Stromal cell of bone marrow (primary cell): ENCODE measurements around the gene ZNF428.
"Not testable (repeated sequence)": the region's sequence is repeated elsewhere in the genome, so short reads cannot be mapped to it uniquely, and the experiment has no call there.

ENCODE experiments used
- DNase-seq: peaks from one replicate; pipeline ENCODE4 v3.0.0-alpha.2; 2012; ENCODE audit warnings: low read depth

The ZNF428 gene

DNA sequence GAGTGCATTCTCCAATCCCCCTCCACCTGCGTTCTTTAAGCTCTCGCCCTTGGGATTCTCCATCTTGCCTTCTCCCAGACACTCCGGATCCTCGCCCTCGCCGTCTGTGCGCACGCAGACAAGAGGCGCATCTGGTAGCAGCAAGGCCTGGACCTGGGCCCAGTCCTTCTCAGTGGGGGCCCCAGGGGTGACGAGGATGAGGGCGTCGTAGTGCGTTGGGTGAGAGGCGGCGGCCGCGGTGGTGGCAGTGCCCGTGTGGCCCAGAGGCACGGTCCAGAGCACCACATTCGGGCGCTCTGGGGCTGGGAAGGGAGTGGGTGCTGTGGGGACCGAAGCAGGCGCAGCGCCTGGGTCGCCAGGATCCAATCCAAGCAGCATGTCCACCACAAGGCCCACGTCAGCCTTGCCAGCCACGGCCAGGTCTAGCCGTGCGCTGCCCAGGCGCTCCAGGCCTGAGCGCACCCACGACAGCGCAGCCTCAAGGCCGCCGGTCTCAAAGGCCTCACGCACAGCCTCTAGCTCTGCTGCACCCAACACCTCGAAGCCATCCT, 26.6 kb downstream of the ZNF428 start:
- no peak for DNase-seq

DNA sequence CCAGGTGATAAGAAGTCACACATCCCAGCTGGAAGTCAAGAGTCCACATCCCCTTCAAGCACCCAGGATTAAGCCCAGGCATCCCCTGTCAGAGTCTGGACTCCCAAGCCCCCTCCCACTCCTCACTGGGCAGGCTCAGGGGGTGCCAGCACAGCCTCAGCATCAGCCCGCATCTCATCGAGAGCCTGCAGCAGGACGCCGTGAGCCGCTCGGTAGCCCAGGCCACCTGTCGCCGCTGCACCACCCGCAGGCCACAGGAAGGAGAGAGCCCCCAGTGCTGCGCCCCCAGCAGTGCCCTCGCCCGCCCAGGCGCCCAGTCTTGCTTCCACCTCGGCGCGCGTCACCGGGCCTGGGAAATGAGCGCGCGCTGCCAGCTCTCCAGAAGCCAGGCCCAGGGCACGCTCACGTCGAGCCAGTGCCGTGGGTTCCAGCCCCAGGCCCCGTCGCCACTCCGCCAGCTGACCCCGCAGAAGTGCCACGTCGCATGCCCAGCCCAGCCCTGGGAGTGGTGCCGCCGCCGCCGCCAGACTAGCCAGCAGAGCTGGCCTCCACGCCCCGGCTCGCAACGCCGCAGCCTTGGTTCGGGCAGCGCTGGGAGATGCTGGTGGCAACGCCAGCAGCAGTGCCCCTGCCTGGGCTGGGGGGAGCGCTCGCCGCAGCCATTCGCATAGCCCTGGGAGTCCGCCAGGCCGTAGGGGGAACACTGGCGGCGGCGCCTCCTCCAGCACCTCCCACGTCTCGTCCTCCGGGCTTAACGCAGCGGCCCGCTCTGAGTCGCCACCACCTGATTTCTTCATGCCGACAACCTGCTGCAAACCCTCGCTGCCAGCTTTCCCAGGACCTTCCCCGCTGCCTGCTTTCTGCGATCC, 27.3 kb downstream of the ZNF428 start:
- DNase-seq, result no peak

DNA sequence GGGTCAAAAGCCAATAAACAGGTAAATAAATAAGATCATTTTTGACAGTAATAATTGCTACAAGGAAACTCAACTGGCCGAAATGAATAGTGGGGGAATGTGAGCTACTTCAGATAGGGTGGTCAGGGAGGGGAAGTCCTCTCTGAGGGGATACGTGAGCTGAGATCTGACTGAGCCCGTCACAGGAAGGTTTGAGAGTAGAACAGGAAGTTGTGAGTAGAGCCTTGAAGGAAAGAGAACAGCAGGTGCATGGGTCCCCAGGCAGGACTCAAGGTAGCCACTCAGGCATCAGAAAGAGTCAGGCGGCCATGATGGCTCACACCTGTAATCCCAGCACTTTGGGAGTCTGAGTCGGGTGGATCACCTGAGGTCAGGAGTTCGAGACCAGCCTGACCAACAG, 29.8 kb downstream of the ZNF428 start:
- no peak for DNase-seq

DNA sequence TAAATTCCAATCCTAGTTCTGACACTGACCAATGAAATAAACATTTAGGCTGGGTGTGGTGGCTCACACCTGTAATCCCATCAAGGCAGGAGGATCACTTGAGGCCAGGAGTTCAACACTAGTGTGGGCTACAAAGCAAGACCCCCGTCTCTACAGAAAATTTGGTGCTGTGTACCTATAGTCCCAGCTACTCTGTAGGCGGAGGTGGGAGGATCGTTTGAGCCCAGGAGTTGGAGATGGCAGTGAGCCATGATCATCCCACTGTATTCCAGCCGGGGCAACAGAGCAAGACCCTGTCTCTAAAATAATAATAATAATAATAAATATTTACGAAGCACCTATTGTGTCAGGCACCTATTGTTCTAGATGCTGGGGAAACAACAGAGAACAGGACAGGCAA, 30.2 kb downstream of the ZNF428 start:
- no peak for DNase-seq

DNA sequence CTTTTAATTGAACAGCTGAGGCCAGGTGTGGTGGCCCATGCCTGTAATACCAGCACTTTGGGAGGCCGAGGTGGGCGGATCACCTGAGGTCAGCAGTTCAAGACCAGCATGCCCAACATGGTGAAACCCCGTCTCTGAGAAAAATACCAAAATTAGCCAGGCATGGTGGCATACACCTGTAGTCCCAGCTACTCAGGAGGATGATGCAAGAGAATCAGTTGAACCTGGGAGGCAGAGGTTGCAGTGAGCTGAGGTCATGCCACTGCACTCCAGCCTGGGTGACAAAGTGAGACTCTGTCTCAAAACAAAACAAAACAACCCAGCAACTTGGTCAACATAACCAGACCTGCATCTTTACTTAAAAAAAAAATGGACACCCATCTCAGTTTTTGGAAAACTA, 32.4 kb downstream of the ZNF428 start:
- DNase-seq, result not testable (repeated sequence)

DNA sequence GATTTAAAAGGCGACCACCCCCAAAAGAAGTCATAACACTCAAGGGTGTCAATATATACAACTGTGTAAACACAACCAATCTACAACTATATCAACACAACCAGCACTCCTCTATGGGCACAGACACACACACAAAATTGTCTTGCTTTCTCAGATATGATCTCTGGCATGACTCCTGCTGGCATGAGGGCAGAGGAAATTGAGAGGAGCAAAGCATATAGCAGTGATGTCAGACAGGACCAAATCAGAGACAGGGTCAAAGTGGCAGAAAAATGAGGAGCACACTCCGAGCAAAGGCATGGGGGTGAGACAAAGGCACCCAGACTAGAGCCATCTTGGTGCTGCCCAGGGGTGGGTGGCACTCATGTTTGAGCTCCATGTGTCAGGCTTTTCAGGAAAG, 33.1 kb downstream of the ZNF428 start:
- DNase-seq, result no peak

DNA sequence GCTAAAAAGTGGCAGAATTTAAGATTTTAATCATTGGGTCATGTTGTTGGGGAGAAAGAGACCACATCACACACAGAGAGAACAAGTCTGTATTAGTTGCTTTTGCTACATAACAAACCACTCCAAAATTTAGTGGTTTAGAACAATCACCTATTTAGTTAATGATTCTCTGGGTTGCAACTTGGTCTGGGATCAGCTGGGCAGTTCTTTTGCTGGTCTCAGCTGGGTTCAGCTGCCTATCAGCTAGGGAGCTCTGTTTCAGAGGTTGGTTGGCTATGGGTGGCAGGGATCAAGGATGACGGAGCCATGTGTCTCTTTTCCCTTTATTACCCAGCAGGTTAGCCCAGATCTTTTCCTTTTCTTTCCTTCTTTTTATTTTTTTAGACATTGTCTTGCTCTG, 34.9 kb downstream of the ZNF428 start:
- DNase-seq, result no peak

DNA sequence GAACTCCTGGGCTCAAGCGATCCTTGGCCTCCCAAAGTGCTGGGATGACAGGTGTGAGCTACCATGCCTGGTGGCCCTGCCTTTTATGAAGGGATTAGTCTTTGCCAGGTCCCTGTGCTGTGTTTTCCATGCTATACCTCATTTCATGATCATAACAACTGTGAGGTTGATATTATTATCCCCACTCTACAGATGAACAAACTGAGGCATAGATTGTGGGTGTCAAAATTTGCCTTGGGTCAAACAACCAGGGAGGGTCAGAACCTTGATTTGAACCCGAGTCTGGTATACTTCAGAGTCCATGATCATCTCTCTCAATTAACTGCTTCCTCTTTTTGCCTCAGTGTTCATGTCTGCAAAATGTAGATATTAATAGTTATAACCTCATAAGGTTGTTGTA, 36.9 kb downstream of the ZNF428 start:
- no peak for DNase-seq

DNA sequence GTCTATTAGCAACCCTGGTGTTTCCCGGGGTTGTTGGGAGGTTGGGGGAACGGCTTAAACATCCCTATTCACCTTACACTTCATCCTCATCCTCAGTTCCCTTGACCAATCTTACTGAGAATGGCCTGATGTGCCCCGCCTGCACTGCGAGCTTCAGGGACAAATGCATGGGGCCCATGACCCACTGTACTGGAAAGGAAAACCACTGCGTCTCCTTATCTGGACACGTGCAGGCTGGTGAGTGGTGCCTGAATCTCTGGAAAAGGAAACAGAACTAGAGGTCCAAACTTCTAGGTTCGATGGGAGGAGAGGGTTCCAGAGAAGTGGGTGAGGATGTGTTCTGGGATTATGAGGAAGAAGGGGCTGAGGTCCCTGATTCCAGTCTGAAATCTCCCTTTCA, 38.0 kb downstream of the ZNF428 start:
- no peak for DNase-seq

DNA sequence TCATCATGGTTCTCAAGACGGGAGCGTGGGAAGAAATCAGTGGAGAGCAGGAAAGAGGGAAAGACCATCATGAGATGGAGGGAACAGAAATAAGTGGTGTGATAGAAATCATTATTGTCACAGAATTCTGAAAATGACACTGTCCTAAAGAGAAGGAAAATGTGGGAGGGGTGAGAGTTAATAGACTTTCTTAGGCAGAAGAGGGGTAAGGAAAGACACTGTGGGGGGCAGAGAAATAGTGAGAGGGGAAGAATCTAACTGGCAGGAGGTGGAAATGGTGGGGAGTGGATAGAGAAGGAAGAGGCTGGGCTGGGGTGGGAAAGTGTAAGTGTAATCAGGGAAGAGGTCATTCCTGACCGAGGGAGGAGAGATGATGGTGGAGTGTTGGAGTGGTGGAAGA, 40.6 kb downstream of the ZNF428 start:
- no peak for DNase-seq

DNA sequence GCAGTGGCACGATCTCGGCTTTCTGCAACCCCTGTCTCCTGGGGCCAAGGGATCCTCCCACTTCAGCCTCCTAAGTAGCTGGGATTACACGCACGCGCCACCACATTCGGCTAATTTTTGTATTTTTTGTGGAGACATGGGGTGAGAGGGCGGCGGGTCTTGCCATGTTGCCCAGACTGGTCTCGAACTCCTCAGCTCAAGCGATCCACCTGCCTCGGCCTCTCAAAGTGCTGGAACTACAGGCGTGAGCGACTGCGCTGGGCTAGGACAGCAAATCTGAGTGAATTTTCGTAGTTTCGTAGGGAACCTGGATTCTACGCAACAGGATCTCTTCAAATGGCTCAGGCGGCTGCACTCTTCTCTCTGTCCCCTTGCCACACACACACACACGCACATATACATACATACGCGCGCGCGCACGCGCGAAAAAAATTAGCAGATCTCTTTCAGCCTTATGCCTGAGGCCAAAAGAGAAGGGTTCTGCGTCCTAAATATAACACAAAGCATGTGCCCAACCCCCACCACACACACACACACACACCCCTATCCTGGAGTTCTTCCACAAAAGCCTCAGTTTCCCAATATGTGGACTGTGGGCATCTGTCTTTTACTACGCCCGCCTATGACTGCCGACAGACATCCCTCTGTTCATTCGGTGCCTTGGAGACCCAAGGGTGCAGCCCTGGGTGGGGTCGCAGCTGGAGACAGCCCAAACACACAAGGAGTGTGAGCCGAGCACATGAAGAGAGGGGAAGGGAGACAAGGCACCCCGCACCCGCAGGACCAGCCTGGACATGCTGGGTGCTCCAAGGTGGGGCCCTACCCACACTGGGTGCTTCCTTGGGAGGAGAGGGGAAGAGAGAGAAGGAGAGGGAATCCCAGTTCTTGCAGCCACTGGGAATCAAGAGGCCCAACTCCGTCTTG, 43.2 kb downstream of the ZNF428 start:
- no peak for DNase-seq

DNA sequence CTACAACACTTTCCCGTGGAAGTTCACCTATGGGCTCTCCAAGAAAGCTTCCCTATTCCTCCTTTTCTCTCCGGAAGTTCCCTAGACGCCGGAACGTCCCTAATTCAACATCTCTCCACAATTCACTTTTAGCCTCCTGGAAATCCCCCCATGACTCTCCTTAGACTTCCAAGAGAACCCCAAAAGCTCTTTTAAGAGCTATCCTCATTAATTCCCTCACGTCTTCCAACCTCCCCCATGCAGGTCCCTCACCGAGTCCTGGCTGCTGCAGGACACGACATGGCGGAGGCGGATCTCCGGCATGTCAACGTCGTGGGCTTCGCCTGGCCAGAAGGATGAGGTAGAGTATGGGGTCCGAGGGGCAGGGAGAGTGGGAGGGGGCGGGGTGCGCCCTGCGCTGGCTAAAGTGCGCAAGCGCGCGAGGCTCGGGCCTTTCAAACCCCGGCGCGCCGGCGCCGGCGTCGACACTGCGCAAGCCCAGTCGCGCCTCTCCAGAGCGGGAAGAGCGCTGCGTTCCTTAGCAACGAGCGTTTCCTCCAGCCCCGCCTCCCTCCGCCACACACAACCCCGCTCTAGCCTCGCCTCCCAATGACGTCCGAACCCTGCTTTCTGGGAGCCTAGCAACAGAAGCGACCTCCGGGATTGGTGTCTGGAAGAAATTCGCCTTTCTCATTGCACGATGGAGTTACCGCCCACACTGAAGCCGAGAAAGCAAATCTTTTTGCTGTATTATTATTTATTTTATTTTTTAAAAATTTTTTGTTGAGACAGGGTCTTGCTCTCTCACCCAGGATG, 44.1 kb downstream of the ZNF428 start, which contains the start of the genes PINLYP and XRCC1:
PINLYP (plus strand) TSS at position 646 of the 795 bp plus-strand sequence. CDS start 1,391 bp downstream, outside the sequence.
XRCC1 (minus strand) TSS at position 372 of the 795 bp plus-strand sequence; CDS start at position 303, 69 bp downstream.
- peak; percentile 99 for DNase-seq

DNA sequence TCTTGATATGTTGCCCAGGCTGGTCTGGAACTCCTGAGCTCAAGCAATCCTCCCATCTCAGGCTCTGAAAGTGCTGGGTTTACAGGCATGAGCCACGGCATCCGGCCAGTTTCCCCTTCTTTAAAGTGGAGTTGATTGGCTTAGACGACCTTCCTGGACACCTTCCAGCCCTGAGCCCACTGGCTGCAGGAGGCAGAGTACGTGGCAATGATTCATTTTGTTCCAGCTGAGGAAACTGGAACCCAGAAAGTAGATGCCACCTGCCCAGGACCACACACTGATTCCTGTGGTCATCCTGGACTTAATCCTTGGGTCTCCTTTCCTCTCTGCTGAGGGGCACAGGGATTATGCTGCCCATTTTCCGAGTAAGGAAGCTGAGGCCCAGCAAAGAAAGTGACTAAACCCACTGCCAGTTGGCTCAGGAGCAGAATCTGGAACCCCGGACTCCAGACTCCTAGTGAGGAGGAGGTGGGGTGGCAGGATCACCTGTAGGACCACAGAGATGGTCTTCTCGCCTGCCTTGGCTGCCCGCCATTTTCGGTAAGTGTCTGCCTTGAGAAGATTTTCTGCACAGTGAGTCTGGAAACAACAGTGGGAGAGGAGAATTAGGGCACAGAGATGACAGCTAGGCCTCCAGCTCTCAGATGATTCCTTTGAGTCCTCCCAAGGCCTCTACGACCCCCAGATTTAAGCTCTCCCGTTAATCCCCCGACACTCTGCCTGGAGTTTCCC, 44.8 kb downstream of the ZNF428 start:
- DNase-seq, result no peak

DNA sequence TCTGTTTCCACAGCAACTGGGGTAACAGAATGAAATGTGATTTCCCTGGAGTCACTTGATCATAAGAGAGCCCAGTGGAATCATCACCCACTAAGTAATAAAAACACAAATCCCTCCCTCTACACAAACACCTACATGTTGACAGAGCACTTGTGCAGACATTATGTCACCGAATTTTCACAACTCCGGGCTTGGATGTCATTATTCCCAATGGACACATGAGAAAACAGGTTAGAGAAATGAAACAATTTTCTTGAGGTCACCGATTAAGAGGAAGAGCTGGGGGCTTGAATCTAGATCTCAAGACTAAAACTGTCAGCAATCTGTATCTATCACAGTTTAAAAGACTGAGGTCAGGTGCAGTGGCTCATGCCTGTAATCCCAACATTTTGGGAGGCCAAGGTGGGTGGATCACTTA, 47.2 kb downstream of the ZNF428 start:
- DNase-seq, result no peak

DNA sequence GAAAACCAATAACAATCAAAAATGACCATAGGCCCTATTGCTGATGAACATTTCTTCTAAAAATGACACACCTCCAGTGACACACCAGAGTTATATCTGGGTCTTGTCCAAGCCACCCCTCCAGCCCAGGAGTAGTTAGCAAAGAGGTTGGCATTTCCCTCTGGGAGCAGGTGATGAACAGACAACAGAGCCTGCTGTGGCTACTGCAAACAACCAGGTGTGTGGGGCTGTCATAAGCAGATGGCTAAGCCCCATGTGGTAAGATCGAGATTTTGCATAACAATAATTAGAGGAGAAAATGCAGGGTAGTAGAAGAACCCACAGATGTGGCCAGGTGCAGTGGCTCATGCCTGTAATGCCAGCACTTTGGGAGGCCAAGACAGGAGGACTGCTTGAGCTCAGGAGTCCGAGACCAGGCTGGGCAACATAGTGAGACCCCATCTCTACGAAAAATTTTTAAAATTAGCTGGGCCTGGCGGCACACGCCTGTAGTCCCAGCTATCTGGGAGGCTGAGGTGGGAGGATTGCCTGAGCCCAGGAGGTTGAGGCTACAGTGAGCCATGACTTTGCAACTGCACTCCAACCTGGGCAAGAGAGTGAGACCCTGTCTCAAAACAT, 49.1 kb downstream of the ZNF428 start:
- no peak for DNase-seq

DNA sequence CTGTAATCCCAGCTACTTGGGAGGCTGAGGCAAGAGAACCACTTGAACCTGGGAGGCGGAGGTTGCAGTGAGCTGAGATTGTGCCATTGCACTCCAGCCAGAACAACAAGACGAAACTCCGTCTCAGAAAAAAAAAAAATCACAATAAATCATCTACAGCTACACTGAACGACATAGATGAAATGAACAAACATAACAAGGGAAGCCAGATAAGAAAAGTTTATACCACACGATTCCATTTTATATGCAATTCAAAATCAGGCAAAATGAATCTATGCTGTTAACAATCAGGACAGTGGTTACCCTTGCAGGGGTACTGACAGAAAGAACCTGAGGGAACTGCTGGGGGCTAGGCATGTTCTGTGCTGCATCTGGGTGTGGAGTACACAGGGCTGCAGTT, 49.8 kb downstream of the ZNF428 start:
- DNase-seq, result no peak

DNA sequence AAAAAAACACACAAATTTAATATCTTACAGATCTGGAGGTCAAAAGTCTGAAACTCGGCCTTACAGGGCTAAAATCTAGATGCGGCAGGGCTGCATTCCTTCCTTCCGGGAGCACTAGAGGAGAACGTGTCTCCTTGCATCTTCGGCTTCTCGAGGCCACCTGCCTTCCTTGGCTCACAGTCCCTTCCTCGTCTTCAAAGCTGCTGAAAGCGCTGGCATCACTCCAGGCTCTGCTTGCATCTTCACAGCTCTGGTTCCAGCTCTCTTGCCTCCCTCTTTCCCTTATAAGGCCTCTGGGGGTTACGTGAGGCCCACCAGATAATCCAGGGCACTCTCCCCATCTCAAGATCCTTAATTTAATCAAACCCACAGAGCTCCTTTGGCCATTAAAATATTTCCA, 54.6 kb downstream of the ZNF428 start:
- no peak for DNase-seq

DNA sequence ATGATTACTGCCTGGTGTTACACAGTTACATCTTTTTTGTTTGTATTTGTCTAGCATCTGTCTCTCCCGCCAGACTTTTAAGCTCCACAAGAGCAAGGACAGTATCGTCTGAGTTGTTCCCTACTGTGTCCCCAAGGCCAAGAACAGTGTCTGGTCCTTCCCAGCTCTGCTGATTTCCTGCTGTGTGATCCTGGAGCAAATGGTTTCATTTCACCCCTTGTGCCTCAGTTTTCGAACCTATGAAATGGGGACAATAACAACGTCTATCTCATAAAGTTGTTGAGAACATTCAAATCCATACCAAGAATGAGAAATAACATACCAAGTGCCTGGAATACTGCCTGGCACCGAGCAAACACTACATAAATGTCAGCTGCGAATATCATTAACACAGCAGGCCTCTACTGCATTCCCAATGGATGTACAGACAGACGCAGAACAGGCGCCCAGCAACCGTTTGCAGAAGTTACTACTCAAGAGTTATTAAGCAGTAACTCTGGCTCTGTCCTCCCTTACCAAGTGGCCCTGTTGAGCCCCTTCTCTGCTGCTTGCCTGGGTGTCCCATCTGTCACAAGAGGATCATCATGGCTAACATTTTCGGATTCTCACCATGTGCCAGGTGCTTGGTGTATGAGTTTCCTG, 55.5 kb downstream of the ZNF428 start:
- DNase-seq, result no peak

DNA sequence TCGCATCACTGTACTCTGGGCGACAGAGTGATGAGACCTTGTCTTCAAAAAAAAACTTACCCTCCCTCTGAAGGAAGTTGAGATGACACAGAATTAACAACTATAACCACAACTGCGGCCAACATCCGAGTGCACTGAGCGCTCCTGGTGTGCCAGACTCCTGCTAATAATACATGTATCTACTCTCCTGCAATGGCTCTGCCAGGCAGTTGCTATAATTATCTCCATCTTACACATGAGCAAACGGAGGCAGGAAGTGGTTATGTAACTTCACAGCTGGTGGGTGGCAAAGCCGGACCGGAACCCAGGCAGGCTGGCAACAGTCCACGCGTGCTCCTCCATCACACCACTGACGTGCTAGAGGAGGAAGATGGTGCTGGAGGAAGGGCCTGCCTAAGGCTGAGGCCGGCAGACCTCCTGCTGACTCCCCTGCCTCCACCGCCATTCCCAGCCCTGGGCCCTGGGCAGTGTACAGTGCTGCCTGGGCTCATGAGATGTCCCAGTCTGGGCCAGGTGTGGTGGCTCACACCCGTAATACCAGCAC, 56.7 kb downstream of the ZNF428 start:
- DNase-seq, result peak; percentile 41

DNA sequence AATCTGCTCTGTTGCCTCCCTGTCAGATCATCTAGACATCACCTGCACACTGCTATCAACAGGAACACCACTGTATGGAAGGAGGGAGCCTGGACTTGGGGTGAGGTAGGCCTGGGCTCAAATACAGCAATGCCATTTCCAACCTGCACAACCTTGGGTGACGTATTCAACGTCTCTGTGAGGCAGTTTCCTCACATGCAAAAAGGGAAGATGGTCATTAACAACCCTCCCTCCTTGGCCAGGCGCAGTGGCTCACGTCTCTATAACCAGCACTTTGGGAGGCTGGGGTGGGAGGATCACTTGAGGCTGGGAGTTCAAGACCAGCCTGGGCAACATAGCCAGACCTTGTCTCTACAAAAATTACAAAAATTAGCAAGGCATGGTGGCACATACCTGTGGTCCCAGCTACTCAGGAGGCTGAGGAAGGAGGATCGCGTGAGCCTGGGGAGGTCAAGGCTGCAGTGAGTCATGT, 57.2 kb downstream of the ZNF428 start:
- DNase-seq, result no peak
